Measurements from ENCODE around the gene ZBTB17. TPM values are rescaled to one million over a fixed set of nuclear protein-coding genes. Genes with fewer than 3 reads are reported as not detected.
"Not testable (repeated sequence)": the region's sequence is repeated elsewhere in the genome, so short reads cannot be mapped to it uniquely, and the experiment has no call there.

Gene ZBTB17
- total and polyA plus RNA-seq, 10 of the 15 experiments (the other 5 are each of a cell fraction or from before 2014, with no cell fraction given): 0.87 to 59.4 (median 38.7) TPM

GRCh38 chr1:16021681-16022080 is 45.8 kb upstream of the ZBTB17 start, which contains the start of gene CLCNKA:
CLCNKA (plus strand) TSS chr1:16022036; CDS start chr1:16022620, 584 bp downstream.
- H3K27ac ChIP-seq (ENCODE audit: control insufficient read depth, insufficient read depth): no peak within 1 kb of the TSS
- peaks cover 0 to 2% of the 10 kb centered on the region in 2 experiments; a peak in 2 of 4 replicates for H3K27me3 ChIP-seq (replicated peaks in 1 of 2; ENCODE audit: control insufficient read depth in 2 of 2, insufficient read depth in 2 of 2, low read length in 1 of 2)
- H3K9ac ChIP-seq (ENCODE audit: control insufficient read depth, insufficient read depth, low read length): no peak within 1 kb of the TSS
- ChIA-PET RAD21 (ENCODE audit: unreplicated experiment) (no interaction called here), POLR2A (no interaction called here), CTCF (interaction anchor here (1.0 to 6.4 kb wide), 2 partner anchors 8 to 13 kb away, joined by 3 to 36 read pairs; no protein-coding TSS in a partner anchor), SMC1A (ENCODE audit: uncharacterized antibody, unreplicated experiment) (no interaction called here)
- intact Hi-C loops (cut with micrococcal nuclease; ENCODE audit: unreplicated experiment): no loop called here
- in situ Hi-C loops (cut with MboI): no loop called here
- no peaks in the 10 kb centered on the region; the same call in 1 of the 2 replicates for H3K4me1 ChIP-seq (ENCODE audit: control insufficient read depth, insufficient read depth, low read length)
- no peaks in the 10 kb centered on the region for H4K20me1 ChIP-seq (ENCODE audit: control insufficient read depth, insufficient read depth)
- no peak within 1 kb of the TSS for H2AFZ ChIP-seq (ENCODE audit: control insufficient read depth, low read depth, low read length)
- ATAC-seq: no peak
- H3K36me3 ChIP-seq (ENCODE audit: control insufficient read depth in 2 of 2, insufficient read depth in 2 of 2, low read length in 1 of 2): no peaks in the 10 kb centered on the region
- H3K4me3 ChIP-seq: no peak within 1 kb of the TSS
- WGBS (ENCODE audit: insufficient coverage, insufficient replicate concordance, low lambda C conversion rate, missing lambda C conversion rate): 4% methylated on average over 6 of the region's 6 CpGs
- H3K9me3 ChIP-seq (replicated peaks; ENCODE audit: control insufficient read depth, insufficient read depth, low read length): no peaks in the 10 kb centered on the region
- H3K79me2 ChIP-seq (ENCODE audit: control insufficient read depth, insufficient read depth, low read length): no peaks in the 10 kb centered on the region
- BruUV-seq (replicated peaks): no TSS peak
- H3K4me2 ChIP-seq (ENCODE audit: control insufficient read depth, insufficient read depth): no peak within 1 kb of the TSS
- FAIRE-seq: no peak
- DNase-seq (ENCODE audit: low read depth, low spot score): no peak
- TF ChIP-seq, protein P1, sequence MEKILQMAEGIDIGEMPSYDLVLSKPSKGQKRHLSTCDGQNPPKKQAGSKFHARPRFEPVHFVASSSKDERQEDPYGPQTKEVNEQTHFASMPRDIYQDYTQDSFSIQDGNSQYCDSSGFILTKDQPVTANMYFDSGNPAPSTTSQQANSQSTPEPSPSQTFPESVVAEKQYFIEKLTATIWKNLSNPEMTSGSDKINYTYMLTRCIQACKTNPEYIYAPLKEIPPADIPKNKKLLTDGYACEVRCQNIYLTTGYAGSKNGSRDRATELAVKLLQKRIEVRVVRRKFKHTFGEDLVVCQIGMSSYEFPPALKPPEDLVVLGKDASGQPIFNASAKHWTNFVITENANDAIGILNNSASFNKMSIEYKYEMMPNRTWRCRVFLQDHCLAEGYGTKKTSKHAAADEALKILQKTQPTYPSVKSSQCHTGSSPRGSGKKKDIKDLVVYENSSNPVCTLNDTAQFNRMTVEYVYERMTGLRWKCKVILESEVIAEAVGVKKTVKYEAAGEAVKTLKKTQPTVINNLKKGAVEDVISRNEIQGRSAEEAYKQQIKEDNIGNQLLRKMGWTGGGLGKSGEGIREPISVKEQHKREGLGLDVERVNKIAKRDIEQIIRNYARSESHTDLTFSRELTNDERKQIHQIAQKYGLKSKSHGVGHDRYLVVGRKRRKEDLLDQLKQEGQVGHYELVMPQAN (conservative IDR thresholded peaks at IDR 0.05): no peak
- TF ChIP-seq WRNIP1 (IDR thresholded peaks at IDR 0.05; ENCODE audit: borderline replicate concordance, low read depth, low read length) (no peak), PML (IDR thresholded peaks at IDR 0.05; ENCODE audit: low read length) (no peak), MYC (IDR thresholded peaks at IDR 0.05; ENCODE audit: insufficient read depth, insufficient read length, insufficient replicate concordance, low read length, severe bottlenecking) (no peak), PKNOX1 (IDR thresholded peaks at IDR 0.05) (no peak), BMI1 (IDR thresholded peaks at IDR 0.05; ENCODE audit: borderline replicate concordance) (no peak), POLR2A (IDR thresholded peaks at IDR 0.05; ENCODE audit: low read depth, low read length) (no peak), MYB (IDR thresholded peaks at IDR 0.05; ENCODE audit: borderline replicate concordance, low read depth, low read length) (no peak)
- TF ChIP-seq, protein P2, sequence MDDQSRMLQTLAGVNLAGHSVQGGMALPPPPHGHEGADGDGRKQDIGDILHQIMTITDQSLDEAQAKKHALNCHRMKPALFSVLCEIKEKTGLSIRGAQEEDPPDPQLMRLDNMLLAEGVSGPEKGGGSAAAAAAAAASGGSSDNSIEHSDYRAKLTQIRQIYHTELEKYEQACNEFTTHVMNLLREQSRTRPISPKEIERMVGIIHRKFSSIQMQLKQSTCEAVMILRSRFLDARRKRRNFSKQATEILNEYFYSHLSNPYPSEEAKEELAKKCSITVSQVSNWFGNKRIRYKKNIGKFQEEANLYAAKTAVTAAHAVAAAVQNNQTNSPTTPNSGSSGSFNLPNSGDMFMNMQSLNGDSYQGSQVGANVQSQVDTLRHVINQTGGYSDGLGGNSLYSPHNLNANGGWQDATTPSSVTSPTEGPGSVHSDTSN (IDR thresholded peaks at IDR 0.05; ENCODE audit: insufficient replicate concordance, low read depth, low read length): no peak

- intact Hi-C loops (cut with micrococcal nuclease; ENCODE audit: unreplicated experiment); H3K9me3 ChIP-seq (replicated peaks; ENCODE audit: control insufficient read depth, insufficient read depth, low read length); ATAC-seq; H3K27me3 ChIP-seq (replicated peaks in 1 of 2; ENCODE audit: control insufficient read depth in 2 of 2, insufficient read depth in 2 of 2, low read length in 1 of 2); H3K4me2 ChIP-seq (ENCODE audit: control insufficient read depth, insufficient read depth); FAIRE-seq; in situ Hi-C loops (cut with MboI); H3K36me3 ChIP-seq (ENCODE audit: control insufficient read depth in 2 of 2, insufficient read depth in 2 of 2, low read length in 1 of 2); H2AFZ ChIP-seq (ENCODE audit: control insufficient read depth, low read depth, low read length); H4K20me1 ChIP-seq (ENCODE audit: control insufficient read depth, insufficient read depth); H3K27ac ChIP-seq (ENCODE audit: control insufficient read depth, insufficient read depth); H3K79me2 ChIP-seq (ENCODE audit: control insufficient read depth, insufficient read depth, low read length); H3K9ac ChIP-seq (ENCODE audit: control insufficient read depth, insufficient read depth, low read length); BruUV-seq (replicated peaks); H3K4me1 ChIP-seq (ENCODE audit: control insufficient read depth, insufficient read depth, low read length); DNase-seq (ENCODE audit: low read depth, low spot score); POLR2A ChIA-PET; H3K4me3 ChIP-seq: not testable (repeated sequence)
- ChIA-PET CTCF (interaction anchor here (1.0 to 6.4 kb wide), 2 partner anchors 8 to 12 kb away, joined by 3 to 36 read pairs; no protein-coding TSS in a partner anchor), RAD21 (ENCODE audit: unreplicated experiment) (interaction anchor here (1.4 kb wide), 1 partner anchor 12 kb away, joined by 3 read pairs; no protein-coding TSS in a partner anchor), SMC1A (ENCODE audit: uncharacterized antibody, unreplicated experiment) (interaction anchor here (0.6 kb wide), 1 partner anchor 13 kb away, joined by 3 read pairs; no protein-coding TSS in a partner anchor)
- 5% methylated on average over 8 of the region's 9 CpGs for WGBS (ENCODE audit: insufficient coverage, insufficient replicate concordance, low lambda C conversion rate, missing lambda C conversion rate)
Observed at GRCh38 chr1:16020878-16021277, 45.0 kb upstream of the ZBTB17 start.
